H1 (cell line): Measurements from ENCODE around the gene STRN4. TPM values are rescaled to one million over a fixed set of nuclear protein-coding genes. Genes with fewer than 3 reads are reported as not detected.

Experiments used
- MAFK ChIP-seq: IDR thresholded peaks from 2 replicates; pipeline ENCODE4 v1.6.1; 2012; ENCODE audit warnings: low read depth, mild to moderate bottlenecking, improper control_type of control experiment, low read length
- polyA plus RNA-seq, 7 experiments: library from polyadenylated mRNA; depleted of rRNA in 3 of 7; stranded (reverse) in 5 of 7; unstranded in 2 of 7; fragments of >200 nt in 5 of 7; fragments of 200-250 nt in 2 of 7; gene quantifications; 1 replicate in 5 of 7; 2 replicates in 1 of 7; 4 replicates in 1 of 7; pipeline versions ENCODE4 v1.2.1 to v1.2.3, GENCODE V29; 2011 to 2013; ENCODE audit warnings: missing spikeins in 2 of 7, mixed read lengths in 2 of 7
- total RNA-seq: library from RNA; stranded (reverse); fragmentation: NEBNext Ultra II Directional; extraction: Animal tissue kit (Norgen Biotek cat#: 25700); gene quantifications from 2 replicates; pipeline ENCODE4 v1.2.1, GENCODE V29; 2021

Gene STRN4
- total and polyA plus RNA-seq, 2 of the 8 experiments (the other 6 are each of a cell fraction or from before 2014, with no cell fraction given), result 120 to 187 TPM

- no peak for TF ChIP-seq MAFK
Measured at GRCh38 chr19:46722004-46722380, 24.3 kb downstream of the STRN4 start (continued).
